ENCODE measurements around the gene CYTH4. TPM values are rescaled to one million over a fixed set of nuclear protein-coding genes. Genes with fewer than 3 reads are reported as not detected.

CYTH4 gene
- total RNA-seq, 1 experiment from 2014 or later: 0.15 TPM

GRCh38 chr22:37334859-37335805 is 52.8 kb downstream of the CYTH4 start:
- ChIA-PET POLR2A (interaction anchor here (0.7 kb wide), 1 partner anchor 266 kb away, joined by 3 read pairs; no protein-coding TSS in a partner anchor), CTCF (interaction anchor here (0.8 to 2.6 kb wide), 20 partner anchors 11 to 273 kb away, joined by 3 to 22 read pairs (median 5); partner anchors contain the start of gene GGA1)
- TF ChIP-seq GRHL2 (CRISPR knock-in tag; IDR thresholded peaks at IDR 0.05; ENCODE audit: insufficient replicate concordance, severe bottlenecking) (no peak), ZNF121 (CRISPR knock-in tag; IDR thresholded peaks at IDR 0.05) (peak; percentile 86), KAT7 (CRISPR knock-in tag; IDR thresholded peaks at IDR 0.05; ENCODE audit: borderline replicate concordance) (0 out of 2 replicates have a peak, but pooled peaks have one; percentile 43), MXD4 (CRISPR knock-in tag; IDR thresholded peaks at IDR 0.05; ENCODE audit: borderline replicate concordance) (no peak), GTF2I (CRISPR knock-in tag; conservative IDR thresholded peaks at IDR 0.05) (peak; percentile 94), NR2C2 (CRISPR knock-in tag; IDR thresholded peaks at IDR 0.05) (no peak), FOXK1 (CRISPR knock-in tag; IDR thresholded peaks at IDR 0.05) (0 out of 2 replicates have a peak, but pooled peaks have one; percentile 20), GABPB1 (CRISPR knock-in tag; IDR thresholded peaks at IDR 0.05) (no peak), ZNF219 (CRISPR knock-in tag; IDR thresholded peaks at IDR 0.05; ENCODE audit: borderline replicate concordance) (no peak), FOXP1 (CRISPR knock-in tag; IDR thresholded peaks at IDR 0.05; ENCODE audit: borderline replicate concordance) (no peak)
- TF ChIP-seq, protein P1, sequence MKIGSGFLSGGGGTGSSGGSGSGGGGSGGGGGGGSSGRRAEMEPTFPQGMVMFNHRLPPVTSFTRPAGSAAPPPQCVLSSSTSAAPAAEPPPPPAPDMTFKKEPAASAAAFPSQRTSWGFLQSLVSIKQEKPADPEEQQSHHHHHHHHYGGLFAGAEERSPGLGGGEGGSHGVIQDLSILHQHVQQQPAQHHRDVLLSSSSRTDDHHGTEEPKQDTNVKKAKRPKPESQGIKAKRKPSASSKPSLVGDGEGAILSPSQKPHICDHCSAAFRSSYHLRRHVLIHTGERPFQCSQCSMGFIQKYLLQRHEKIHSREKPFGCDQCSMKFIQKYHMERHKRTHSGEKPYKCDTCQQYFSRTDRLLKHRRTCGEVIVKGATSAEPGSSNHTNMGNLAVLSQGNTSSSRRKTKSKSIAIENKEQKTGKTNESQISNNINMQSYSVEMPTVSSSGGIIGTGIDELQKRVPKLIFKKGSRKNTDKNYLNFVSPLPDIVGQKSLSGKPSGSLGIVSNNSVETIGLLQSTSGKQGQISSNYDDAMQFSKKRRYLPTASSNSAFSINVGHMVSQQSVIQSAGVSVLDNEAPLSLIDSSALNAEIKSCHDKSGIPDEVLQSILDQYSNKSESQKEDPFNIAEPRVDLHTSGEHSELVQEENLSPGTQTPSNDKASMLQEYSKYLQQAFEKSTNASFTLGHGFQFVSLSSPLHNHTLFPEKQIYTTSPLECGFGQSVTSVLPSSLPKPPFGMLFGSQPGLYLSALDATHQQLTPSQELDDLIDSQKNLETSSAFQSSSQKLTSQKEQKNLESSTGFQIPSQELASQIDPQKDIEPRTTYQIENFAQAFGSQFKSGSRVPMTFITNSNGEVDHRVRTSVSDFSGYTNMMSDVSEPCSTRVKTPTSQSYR (CRISPR knock-in tag; IDR thresholded peaks at IDR 0.05): 0 out of 2 replicates have a peak, but pooled peaks have one; percentile 22
- TF ChIP-seq, protein P2, sequence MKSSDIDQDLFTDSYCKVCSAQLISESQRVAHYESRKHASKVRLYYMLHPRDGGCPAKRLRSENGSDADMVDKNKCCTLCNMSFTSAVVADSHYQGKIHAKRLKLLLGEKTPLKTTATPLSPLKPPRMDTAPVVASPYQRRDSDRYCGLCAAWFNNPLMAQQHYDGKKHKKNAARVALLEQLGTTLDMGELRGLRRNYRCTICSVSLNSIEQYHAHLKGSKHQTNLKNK (CRISPR knock-in tag; IDR thresholded peaks at IDR 0.05): no peak
- Mint-ChIP-seq H3K4me1 (peaks cover 34% of the 10 kb centered on the region), H3K9me3 (no peaks in the 10 kb centered on the region), H3K4me3 (peak overlapping the region; percentile 74), H3K27me3 (ENCODE audit: low read depth) (peaks cover 26% of the 10 kb centered on the region), H3K27ac (no peak overlapping the region), H3K36me3 (no peaks in the 10 kb centered on the region)
- peak; percentile 53 for ATAC-seq
- peak; percentile 74 for DNase-seq (ENCODE audit: low spot score)

- no peaks in the 10 kb centered on the region for H3K36me3 Mint-ChIP-seq
- CTCF ChIA-PET: interaction anchor here (1.0 to 2.6 kb wide), 4 partner anchors 19 to 257 kb away, joined by 4 to 22 read pairs (median 8); no protein-coding TSS in a partner anchor
- peaks cover 37% of the 10 kb centered on the region for H3K4me1 Mint-ChIP-seq
- POLR2A ChIA-PET: no interaction called here
- H3K4me3 Mint-ChIP-seq: peak overlapping the region; percentile 74
- peaks cover 29% of the 10 kb centered on the region for H3K27me3 Mint-ChIP-seq (ENCODE audit: low read depth)
- no peak for TF ChIP-seq ZNF138 (CRISPR knock-in tag; conservative IDR thresholded peaks at IDR 0.05)
- TF ChIP-seq, protein P3, sequence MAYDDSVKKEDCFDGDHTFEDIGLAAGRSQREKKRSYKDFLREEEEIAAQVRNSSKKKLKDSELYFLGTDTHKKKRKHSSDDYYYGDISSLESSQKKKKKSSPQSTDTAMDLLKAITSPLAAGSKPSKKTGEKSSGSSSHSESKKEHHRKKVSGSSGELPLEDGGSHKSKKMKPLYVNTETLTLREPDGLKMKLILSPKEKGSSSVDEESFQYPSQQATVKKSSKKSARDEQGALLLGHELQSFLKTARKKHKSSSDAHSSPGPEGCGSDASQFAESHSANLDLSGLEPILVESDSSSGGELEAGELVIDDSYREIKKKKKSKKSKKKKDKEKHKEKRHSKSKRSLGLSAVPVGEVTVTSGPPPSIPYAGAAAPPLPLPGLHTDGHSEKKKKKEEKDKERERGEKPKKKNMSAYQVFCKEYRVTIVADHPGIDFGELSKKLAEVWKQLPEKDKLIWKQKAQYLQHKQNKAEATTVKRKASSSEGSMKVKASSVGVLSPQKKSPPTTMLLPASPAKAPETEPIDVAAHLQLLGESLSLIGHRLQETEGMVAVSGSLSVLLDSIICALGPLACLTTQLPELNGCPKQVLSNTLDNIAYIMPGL (CRISPR knock-in tag; IDR thresholded peaks at IDR 0.05): no peak
- TF ChIP-seq, protein P4, sequence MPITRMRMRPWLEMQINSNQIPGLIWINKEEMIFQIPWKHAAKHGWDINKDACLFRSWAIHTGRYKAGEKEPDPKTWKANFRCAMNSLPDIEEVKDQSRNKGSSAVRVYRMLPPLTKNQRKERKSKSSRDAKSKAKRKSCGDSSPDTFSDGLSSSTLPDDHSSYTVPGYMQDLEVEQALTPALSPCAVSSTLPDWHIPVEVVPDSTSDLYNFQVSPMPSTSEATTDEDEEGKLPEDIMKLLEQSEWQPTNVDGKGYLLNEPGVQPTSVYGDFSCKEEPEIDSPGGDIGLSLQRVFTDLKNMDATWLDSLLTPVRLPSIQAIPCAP (CRISPR knock-in tag; IDR thresholded peaks at IDR 0.05): no peak
- no peak for TF ChIP-seq ZNF423 (CRISPR knock-in tag; IDR thresholded peaks at IDR 0.05)
- no peak for TF ChIP-seq RELA (CRISPR knock-in tag; IDR thresholded peaks at IDR 0.05; ENCODE audit: borderline replicate concordance)
- TF ChIP-seq CBFB (CRISPR knock-in tag; IDR thresholded peaks at IDR 0.05; ENCODE audit: low read depth): no peak
- TF ChIP-seq ZNF263 (CRISPR knock-in tag; IDR thresholded peaks at IDR 0.05; ENCODE audit: low read depth): peak; percentile 36; the same call in 1 of the 2 replicates
- 0 out of 2 replicates have a peak, but pooled peaks have one; percentile 2 for TF ChIP-seq KAT7 (CRISPR knock-in tag; IDR thresholded peaks at IDR 0.05; ENCODE audit: borderline replicate concordance)
- ATAC-seq (no peak; the same call in 1 of the 2 replicates), DNase-seq (ENCODE audit: low spot score) (no peak)
- H3K27ac Mint-ChIP-seq: no peak overlapping the region
- no peaks in the 10 kb centered on the region for H3K9me3 Mint-ChIP-seq
Observed at GRCh38 chr22:37335806-37336199, 53.5 kb downstream of the CYTH4 start.
